ENCODE measurements around the gene ABCC1. TPM values are rescaled to one million over a fixed set of nuclear protein-coding genes. Genes with fewer than 3 reads are reported as not detected.

ABCC1 gene
- polyA plus RNA-seq, 1 donor from 2014 or later = 3.0 TPM

GRCh38 chr16:15979801-15980200 lies 30.4 kb downstream of the ABCC1 start:
- Histone ChIP-seq H3K79me2 (replicated peaks; ENCODE audit: insufficient read depth, low read length) (no peaks in the 10 kb centered on the region), H3K36me3 (ENCODE audit: insufficient read depth, low read length) (no peaks in the 10 kb centered on the region), H3K9me3 (ENCODE audit: low read length) (no peaks in the 10 kb centered on the region), H3K9ac (ENCODE audit: low read length) (no peak overlapping the region), H3K4me2 (ENCODE audit: low read length) (no peak overlapping the region), H4K20me1 (ENCODE audit: insufficient read depth) (no peaks in the 10 kb centered on the region), H3K9me2 (ENCODE audit: insufficient read depth, low read length) (no peaks in the 10 kb centered on the region), H3K27me3 (ENCODE audit: insufficient read depth, low read depth, low read length) (no peaks in the 10 kb centered on the region), H2AFZ (ENCODE audit: low read depth, low read length) (no peak overlapping the region), H3K27ac (ENCODE audit: low read length) (no peak overlapping the region), H3F3A (ENCODE audit: insufficient read depth, low read length, poor library complexity, severe bottlenecking) (no peaks in the 10 kb centered on the region), H3K4me3 (ENCODE audit: low read length) (no peak overlapping the region)
- TF ChIP-seq TAF1 (IDR thresholded peaks at IDR 0.05; ENCODE audit: low read depth) = no peak
- no peak for TF ChIP-seq RAD21 (conservative IDR thresholded peaks at IDR 0.05)
- no peak for TF ChIP-seq EP300 (conservative IDR thresholded peaks at IDR 0.05; ENCODE audit: poor library complexity, severe bottlenecking)
- TF ChIP-seq POLR2AphosphoS5 (IDR thresholded peaks at IDR 0.05) = no peak
- no peak for TF ChIP-seq REST (IDR thresholded peaks at IDR 0.05; ENCODE audit: borderline replicate concordance)
- TF ChIP-seq CTCF (IDR thresholded peaks at IDR 0.05; ENCODE audit: poor library complexity, severe bottlenecking) = no peak
- no peak for TF ChIP-seq MXI1 (conservative IDR thresholded peaks at IDR 0.05; ENCODE audit: poor library complexity, severe bottlenecking)
- no peak for TF ChIP-seq EZH2 (IDR thresholded peaks at IDR 0.05; ENCODE audit: borderline replicate concordance, insufficient read depth, low read length, poor library complexity, severe bottlenecking)
- TF ChIP-seq SMC3 (conservative IDR thresholded peaks at IDR 0.05; ENCODE audit: poor library complexity) = no peak

- Histone ChIP-seq H3K9me3 (ENCODE audit: low read length) (no peaks in the 10 kb centered on the region), H3K27ac (ENCODE audit: low read length) (no peak overlapping the region), H3K79me2 (replicated peaks; ENCODE audit: insufficient read depth, low read length) (no peaks in the 10 kb centered on the region), H2AFZ (ENCODE audit: low read depth, low read length) (no peak overlapping the region), H3F3A (ENCODE audit: insufficient read depth, low read length, poor library complexity, severe bottlenecking) (no peaks in the 10 kb centered on the region), H3K27me3 (ENCODE audit: insufficient read depth, low read depth, low read length) (no peaks in the 10 kb centered on the region), H3K36me3 (ENCODE audit: insufficient read depth, low read length) (no peaks in the 10 kb centered on the region), H3K9ac (ENCODE audit: low read length) (no peak overlapping the region), H3K9me2 (ENCODE audit: insufficient read depth, low read length) (no peaks in the 10 kb centered on the region), H3K4me2 (ENCODE audit: low read length) (no peak overlapping the region), H3K4me3 (ENCODE audit: low read length) (no peak overlapping the region), H4K20me1 (ENCODE audit: insufficient read depth) (no peaks in the 10 kb centered on the region)
- TF ChIP-seq TAF1 (IDR thresholded peaks at IDR 0.05; ENCODE audit: low read depth) = no peak
- no peak for TF ChIP-seq MXI1 (conservative IDR thresholded peaks at IDR 0.05; ENCODE audit: poor library complexity, severe bottlenecking)
- TF ChIP-seq CTCF (IDR thresholded peaks at IDR 0.05; ENCODE audit: poor library complexity, severe bottlenecking) = no peak
- no peak for TF ChIP-seq POLR2AphosphoS5 (IDR thresholded peaks at IDR 0.05)
- TF ChIP-seq RAD21 (conservative IDR thresholded peaks at IDR 0.05) = no peak
- TF ChIP-seq EZH2 (IDR thresholded peaks at IDR 0.05; ENCODE audit: borderline replicate concordance, insufficient read depth, low read length, poor library complexity, severe bottlenecking) = no peak
- TF ChIP-seq REST (IDR thresholded peaks at IDR 0.05; ENCODE audit: borderline replicate concordance) = no peak
- TF ChIP-seq EP300 (conservative IDR thresholded peaks at IDR 0.05; ENCODE audit: poor library complexity, severe bottlenecking) = no peak
- no peak for TF ChIP-seq SMC3 (conservative IDR thresholded peaks at IDR 0.05; ENCODE audit: poor library complexity)
Observed at GRCh38 chr16:15980329-15980728, 30.9 kb downstream of the ABCC1 start.
